ENCODE results near the gene ASB7. TPM values are rescaled to one million over a fixed set of nuclear protein-coding genes. Genes with fewer than 3 reads are reported as not detected.

Gene ASB7
- total and polyA plus RNA-seq, 4 donors: 3.3 to 18.3 (median 10.9) TPM

DNA sequence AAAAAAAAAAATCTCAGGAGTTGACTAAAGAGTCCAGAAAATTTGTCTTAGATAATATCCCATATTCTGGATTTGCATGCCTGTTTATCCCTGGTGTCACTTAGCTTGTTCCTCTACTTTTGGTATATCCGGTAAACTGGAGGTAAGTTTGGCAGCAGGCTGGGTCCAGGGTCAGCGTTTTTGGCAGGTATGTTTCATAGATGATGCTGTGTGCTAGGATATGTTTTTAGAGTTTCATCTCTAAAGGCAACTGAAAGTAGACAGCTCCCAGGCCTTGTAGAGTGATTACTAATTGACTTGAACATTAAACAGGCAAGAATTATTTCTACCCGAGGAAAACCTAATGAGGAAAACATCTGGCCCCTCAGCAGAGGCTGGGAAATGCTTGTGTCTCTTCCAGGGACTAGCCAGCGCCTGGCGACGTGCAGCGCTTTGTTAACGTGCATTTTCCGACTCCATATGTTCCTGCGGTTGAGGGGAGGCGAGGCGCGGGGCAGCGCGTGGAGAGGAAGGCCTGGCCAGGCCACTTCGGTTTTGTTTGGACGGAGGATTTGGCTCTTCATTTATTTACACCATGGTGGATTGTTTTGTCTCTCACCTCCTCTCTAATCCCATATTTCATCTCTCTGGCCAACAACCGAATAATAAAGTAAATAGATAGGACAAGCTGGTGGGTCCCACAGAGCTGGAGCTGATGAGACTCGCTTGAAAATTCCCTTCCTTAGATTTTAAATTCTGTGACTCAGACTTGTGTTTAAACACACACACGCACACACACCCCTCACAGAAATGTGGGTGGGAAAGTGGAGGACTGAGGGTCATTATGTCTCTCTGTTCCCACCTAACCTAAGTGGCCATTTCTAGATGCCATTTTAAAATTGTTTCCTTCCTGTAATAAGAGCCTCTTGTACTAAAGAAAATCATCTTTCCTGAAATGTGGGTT, 65.3 kb downstream of the ASB7 start:
- Histone ChIP-seq H3K4me3 (no peak overlapping the region), H3K9me3 (ENCODE audit: control insufficient read depth in 4 of 4, insufficient read depth in 3 of 4, low read length in 3 of 4) (peaks cover 0 to 2% (median 0%) of the 10 kb centered on the region in 4 donors), H3K9ac (ENCODE audit: insufficient read depth in 1 of 2, low read length in 2 of 2) (peak overlapping the region in 1 of 2 donors; percentile 5), H3K27ac (ENCODE audit: low read depth in 1 of 2, low read length in 1 of 2) (no peak overlapping the region), H3K4me1 (ENCODE audit: control insufficient read depth in 5 of 5, insufficient read depth in 5 of 5, low read length in 5 of 5) (peaks cover 0 to 44% (median 8%) of the 10 kb centered on the region in 5 donors), H3K36me3 (ENCODE audit: control insufficient read depth in 4 of 4, insufficient read depth in 4 of 4, low read length in 4 of 4) (no peaks in the 10 kb centered on the region), H3K27me3 (ENCODE audit: control insufficient read depth in 3 of 3, insufficient read depth in 3 of 3, low read length in 2 of 3) (no peaks in the 10 kb centered on the region)
- DNase-seq: peak; percentile 97 to 99 (median 99)
- TF ChIP-seq, protein P1, sequence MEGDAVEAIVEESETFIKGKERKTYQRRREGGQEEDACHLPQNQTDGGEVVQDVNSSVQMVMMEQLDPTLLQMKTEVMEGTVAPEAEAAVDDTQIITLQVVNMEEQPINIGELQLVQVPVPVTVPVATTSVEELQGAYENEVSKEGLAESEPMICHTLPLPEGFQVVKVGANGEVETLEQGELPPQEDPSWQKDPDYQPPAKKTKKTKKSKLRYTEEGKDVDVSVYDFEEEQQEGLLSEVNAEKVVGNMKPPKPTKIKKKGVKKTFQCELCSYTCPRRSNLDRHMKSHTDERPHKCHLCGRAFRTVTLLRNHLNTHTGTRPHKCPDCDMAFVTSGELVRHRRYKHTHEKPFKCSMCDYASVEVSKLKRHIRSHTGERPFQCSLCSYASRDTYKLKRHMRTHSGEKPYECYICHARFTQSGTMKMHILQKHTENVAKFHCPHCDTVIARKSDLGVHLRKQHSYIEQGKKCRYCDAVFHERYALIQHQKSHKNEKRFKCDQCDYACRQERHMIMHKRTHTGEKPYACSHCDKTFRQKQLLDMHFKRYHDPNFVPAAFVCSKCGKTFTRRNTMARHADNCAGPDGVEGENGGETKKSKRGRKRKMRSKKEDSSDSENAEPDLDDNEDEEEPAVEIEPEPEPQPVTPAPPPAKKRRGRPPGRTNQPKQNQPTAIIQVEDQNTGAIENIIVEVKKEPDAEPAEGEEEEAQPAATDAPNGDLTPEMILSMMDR (IDR thresholded peaks at IDR 0.05; ENCODE audit: control extremely low read depth, extremely low read depth): no peak
- ATAC-seq (ENCODE audit: insufficient read depth, low FRiP score): no peak
- WGBS, 2 donors: 75 to 83% methylated on average over 20 of the region's 20 CpGs

DNA sequence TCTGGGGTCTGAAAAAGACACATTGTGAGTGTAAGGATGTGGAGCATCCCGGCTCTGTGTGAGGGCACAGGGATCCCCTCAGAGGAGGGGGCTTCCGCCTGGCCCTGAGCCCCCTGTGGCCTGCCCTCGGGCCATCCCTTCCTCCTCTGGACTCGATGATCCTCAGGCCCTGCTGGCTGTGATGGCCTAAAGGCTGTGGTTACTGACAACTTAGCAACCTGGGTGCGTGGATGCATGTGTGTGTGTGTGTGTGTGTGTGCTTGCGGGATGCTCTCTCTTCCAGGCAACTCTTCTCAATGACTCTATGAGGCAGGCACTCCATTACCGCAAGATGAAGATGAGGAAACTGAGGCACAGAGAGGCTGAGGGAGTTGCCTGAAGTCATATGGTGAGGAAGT, 66.0 kb downstream of the ASB7 start:
- peak overlapping the region in 1 of 2 donors; percentile 5 for H3K9ac ChIP-seq (ENCODE audit: insufficient read depth in 1 of 2, low read length in 2 of 2)
- H3K9me3 ChIP-seq (ENCODE audit: control insufficient read depth in 4 of 4, insufficient read depth in 3 of 4, low read length in 3 of 4): peaks cover 0 to 2% (median 0%) of the 10 kb centered on the region in 4 donors
- no peaks in the 10 kb centered on the region for H3K27me3 ChIP-seq (ENCODE audit: control insufficient read depth in 3 of 3, insufficient read depth in 3 of 3, low read length in 2 of 3)
- DNase-seq (peak in 2 of 3 donors; percentile 44 to 52), ATAC-seq (ENCODE audit: insufficient read depth, low FRiP score) (no peak)
- H3K4me1 ChIP-seq (ENCODE audit: control insufficient read depth in 5 of 5, insufficient read depth in 5 of 5, low read length in 5 of 5): peaks cover 0 to 44% (median 8%) of the 10 kb centered on the region in 5 donors
- 72 to 79% methylated on average over 7 of the region's 7 CpGs for WGBS, 2 donors
- peak overlapping the region in 1 of 2 donors; percentile 0 for H3K27ac ChIP-seq (ENCODE audit: low read depth in 1 of 2, low read length in 1 of 2)
- TF ChIP-seq, protein P1 (IDR thresholded peaks at IDR 0.05; ENCODE audit: control extremely low read depth, extremely low read depth): no peak
- H3K4me3 ChIP-seq: no peak overlapping the region
- no peaks in the 10 kb centered on the region for H3K36me3 ChIP-seq (ENCODE audit: control insufficient read depth in 4 of 4, insufficient read depth in 4 of 4, low read length in 4 of 4)

DNA sequence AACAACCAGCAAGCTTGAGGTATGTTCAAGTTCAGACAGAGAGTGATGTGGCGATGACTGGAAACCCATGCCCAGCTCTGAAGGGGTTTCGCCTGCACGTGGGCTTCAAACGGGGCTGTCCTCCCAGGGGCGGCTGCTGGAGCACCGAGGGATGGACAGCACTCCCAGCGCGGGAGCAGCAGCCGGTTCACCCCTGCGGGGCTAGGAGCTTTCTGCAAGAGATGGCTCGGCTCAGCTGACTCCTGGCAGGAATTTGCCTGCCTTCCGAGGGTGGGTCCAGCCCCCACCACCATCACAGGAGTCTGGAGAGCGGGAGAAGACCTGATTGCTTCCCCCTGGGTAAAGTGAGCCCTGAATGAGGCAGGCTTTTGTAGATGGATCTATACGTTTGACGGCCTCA, 66.9 kb downstream of the ASB7 start:
- H3K9me3 ChIP-seq (ENCODE audit: control insufficient read depth in 4 of 4, insufficient read depth in 3 of 4, low read length in 3 of 4): peaks cover 0 to 2% (median 0%) of the 10 kb centered on the region in 4 donors
- 83 to 86% methylated on average over 15 of the region's 15 CpGs for WGBS, 2 donors
- no peak for DNase-seq
- no peak overlapping the region for H3K4me3 ChIP-seq
- no peak for ATAC-seq (ENCODE audit: insufficient read depth, low FRiP score)
- peaks cover 0 to 38% (median 8%) of the 10 kb centered on the region in 5 donors for H3K4me1 ChIP-seq (ENCODE audit: control insufficient read depth in 5 of 5, insufficient read depth in 5 of 5, low read length in 5 of 5)
- H3K9ac ChIP-seq (ENCODE audit: insufficient read depth in 1 of 2, low read length in 2 of 2): no peak overlapping the region
- no peaks in the 10 kb centered on the region for H3K27me3 ChIP-seq (ENCODE audit: control insufficient read depth in 3 of 3, insufficient read depth in 3 of 3, low read length in 2 of 3)
- TF ChIP-seq, protein P1 (IDR thresholded peaks at IDR 0.05; ENCODE audit: control extremely low read depth, extremely low read depth): no peak
- no peaks in the 10 kb centered on the region for H3K36me3 ChIP-seq (ENCODE audit: control insufficient read depth in 4 of 4, insufficient read depth in 4 of 4, low read length in 4 of 4)
- no peak overlapping the region for H3K27ac ChIP-seq (ENCODE audit: low read depth in 1 of 2, low read length in 1 of 2)
